NCI-H2081 (cell line): ENCODE data around the gene ASB3.
A peak's percentile ranks its signal among the peaks of the same experiment; 100 is the strongest.
"Not testable (repeated sequence)": the region's sequence is repeated elsewhere in the genome, so short reads cannot be mapped to it uniquely, and the experiment has no call there.

Experiments used
- DNase-seq, 2 experiments: peaks; one replicate each; lab custom pipeline; 2025; lab: John Stamatoyannopoulos, UW

Gene ASB3

DNA sequence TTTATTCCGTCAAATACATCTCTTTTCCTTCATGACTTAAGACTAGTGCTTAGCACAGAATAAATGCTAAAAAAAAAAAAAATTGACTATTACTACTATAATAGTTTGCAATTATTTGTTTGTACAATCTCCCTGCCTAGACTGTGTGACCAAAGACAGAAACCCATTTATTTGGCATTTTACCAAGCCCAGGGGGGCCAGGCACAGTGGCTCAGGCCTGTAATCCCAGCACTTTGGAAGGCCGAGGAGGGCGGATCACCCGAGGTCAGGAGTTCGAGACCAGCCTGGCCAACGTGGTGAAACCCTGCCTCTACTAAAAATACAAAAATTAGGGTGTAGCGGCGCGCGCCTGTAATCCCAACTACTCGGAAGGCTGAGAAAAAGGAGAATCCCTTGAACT lies 1.4 kb downstream of the ASB3 start:
- no peak for DNase-seq

DNA sequence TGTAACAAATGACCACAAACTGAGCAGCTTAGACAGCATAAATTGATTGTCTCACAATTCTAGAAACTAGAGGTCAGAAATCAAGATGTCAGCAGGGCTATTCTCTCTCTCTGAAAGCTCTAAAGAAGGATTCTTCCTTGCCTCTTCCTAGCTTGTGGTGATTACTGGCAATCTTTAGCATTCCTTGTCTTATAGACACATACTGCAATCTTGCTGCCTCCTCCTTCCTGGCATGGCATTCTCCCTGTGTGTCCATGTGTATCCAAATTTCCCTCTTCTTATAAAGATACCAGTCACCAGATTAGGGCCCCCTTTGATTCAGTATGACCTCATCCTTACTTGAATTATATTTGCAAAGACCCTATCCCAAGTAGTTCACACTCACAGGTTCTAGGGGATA lies 2.3 kb downstream of the ASB3 start:
- DNase-seq, result no peak

DNA sequence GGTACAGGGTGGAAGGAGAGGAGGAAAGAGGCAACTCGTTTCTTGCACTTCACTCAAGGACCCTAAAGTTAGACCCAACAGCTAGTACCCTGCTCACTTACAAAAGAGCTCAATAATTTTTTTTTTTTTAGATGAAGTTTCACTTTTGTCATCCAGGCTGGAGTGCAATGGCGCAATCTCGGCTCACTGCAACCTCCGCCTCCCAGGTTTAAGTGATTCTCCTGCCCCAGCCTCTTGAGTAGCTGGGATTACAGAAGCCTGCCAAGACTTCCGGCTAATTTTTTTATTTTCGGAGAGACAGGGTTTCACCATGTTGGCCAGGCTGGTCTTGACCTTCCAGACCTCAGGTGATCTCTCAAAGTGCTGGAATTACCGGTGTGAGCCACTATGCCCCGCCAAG lies 4.1 kb downstream of the ASB3 start:
- no peak for DNase-seq

DNA sequence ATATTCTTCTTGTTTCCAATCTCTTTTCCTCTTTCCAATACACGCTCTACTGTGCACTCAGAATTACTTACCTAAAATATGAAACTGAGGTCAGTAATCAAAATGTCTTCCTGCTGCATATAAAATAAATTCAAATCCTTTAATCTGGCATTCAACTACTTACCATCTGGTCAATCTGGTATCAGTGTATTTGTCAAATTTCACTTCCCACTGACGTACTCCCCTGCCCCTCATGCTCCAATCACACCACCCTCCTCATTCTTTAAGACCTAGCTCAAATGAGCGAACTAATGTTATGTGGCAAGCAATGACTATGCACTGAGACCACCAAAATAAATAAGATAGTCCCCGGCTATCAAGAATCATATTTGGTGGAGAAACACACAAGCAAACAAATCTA lies 6.7 kb downstream of the ASB3 start:
- DNase-seq, result no peak

DNA sequence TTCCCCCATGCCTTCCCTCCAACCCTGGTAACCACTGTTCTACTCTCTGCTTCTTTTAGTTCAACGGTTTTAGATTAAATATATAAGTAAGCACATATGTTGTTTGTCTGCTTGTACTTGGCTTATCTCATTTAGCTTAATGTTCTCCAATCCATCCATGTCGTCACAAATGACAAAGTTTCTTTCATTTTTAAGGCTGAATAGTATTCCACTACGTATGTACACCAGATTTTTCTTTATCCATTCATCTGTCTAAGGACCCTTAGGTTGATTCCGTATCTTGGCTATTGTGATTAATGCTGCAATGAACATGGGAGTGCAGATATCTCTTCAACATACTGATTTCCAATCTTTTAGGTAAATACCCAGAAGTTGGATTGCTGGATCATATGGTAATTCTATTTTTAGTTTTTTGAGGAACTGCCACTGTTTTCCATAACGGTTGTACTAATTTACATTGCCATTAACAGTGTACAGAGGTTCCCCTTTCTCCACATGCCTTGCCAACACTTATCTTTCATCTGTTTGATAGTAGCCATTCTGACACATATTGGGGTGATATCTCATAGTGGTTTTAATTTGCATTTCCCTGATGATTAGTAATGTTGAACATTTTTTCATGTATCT lies 8.1 kb downstream of the ASB3 start:
- no peak for DNase-seq

DNA sequence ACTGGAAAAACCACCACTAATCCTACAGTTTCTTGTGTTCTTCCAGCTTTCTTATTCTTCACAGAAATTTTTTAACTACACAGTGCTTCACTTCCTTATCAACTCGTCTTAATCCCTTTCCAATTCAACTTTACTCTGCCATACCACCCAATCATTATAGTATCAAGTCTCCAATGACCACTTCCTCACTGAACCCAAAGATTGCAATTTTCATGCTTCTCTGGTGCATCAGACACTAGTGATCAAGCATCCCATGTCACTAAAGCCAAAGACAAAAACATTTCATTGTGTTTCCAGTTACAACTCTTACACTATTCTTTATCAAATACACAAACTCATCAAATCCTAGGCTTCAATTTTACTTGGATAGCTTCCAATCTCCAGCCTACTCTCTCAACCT lies 9.6 kb downstream of the ASB3 start:
- DNase-seq, result no peak

DNA sequence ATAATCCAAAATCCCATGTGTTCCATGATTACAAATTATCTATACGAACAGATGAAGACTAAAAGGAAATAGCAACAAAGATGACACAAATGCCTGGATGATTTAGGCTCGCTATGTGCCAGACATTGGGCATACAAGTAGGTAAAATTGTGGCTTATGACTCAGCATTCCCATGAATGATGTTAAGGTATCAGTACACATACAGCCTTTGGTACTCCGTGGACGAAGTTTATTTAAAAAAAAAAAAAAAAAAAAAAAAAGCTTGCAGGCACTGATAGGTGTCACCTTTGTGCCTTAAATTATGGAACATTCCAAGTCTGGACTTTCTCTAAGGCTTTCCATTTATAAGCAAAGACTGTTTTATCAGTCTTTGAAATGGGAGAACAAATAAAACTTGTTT lies 16.5 kb downstream of the ASB3 start:
- DNase-seq, result no peak

DNA sequence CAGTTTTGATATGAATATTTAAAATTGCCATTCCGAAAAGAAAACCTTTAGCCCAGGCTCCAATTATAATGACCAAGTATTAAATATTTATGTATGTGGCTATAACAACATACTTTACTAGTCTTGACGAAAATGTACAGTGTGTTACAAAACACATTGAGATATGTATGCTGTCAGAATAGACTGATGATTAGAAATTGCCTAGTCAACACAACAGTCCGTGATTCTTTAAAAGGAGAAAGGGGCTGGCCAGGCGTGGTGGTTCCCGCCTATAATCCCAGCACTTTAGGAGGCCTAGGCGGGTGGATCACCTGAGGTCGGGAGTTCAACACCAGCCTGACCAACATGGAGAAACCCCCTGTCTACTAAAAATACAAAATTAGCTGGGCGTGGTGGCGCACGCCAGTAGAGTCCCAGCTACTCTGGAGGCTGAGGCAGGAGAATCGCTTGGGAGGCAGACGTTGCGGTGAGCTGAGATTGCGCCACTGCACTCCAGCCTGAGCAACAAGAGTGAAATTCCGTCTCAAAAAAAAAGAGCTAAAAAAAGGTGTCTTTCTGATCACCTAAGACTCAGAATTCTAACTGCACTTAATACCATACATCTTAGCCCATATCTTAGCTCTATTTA lies 17.3 kb downstream of the ASB3 start:
- DNase-seq, result no peak

DNA sequence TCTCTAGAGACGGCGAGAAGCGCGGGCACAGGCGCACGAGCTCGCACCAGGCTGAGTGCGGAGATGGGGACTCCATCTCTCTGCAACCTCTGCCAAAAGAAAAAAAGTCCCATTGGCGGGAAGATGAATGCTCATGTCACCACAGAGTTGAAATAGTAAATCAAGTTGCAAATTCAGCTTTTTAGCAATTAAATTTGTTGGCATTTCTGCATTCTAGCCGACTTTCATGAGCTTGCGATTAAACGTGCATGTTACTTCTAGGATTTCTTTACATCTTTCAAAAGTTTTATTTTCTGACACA lies 18.6 kb downstream of the ASB3 start:
- DNase-seq, result peak; percentile 11 to 52

DNA sequence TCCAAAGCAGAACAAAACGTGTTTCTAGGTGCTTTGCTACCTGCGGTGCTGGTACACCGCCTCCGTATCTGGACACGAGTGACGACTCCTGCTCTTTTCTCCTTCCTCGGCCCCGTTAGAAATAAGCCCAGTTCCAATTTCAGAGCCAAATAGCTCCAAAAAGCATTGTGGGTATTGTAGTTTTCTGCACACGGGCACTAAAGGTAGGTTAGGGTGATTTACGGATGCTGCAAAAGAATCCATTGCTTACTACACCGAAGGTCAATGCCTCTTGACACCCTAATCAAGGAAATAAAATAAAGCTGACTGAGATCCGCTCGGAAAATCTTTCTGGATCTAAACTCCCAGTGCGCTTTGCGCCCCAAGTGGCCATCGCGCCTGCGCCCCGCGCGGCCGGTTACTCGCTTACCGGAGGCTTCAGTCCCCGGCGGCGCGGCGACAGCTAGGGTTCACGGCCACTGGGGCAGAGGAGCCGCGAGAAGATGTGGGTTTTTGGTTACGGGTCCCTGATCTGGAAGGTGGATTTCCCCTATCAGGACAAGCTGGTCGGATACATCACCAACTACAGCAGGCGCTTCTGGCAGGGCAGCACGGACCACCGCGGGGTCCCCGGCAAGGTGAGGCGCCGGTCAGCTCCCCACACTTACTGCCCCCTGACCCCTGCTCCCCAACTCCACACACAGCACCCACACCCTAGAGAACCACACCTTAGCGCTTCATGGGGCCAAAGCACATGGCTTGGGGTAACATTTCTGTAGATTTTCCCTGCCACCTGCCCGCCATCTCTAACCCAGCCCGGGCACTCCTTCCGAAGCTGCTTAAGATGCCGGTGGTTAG lies 19.1 kb downstream of the ASB3 start, which contains the start of gene CHAC2:
CHAC2 (plus strand) TSS at position 400 of the 837 bp plus-strand sequence; CDS start at position 483, 83 bp downstream.
- peak; percentile 88 to 92 for DNase-seq

DNA sequence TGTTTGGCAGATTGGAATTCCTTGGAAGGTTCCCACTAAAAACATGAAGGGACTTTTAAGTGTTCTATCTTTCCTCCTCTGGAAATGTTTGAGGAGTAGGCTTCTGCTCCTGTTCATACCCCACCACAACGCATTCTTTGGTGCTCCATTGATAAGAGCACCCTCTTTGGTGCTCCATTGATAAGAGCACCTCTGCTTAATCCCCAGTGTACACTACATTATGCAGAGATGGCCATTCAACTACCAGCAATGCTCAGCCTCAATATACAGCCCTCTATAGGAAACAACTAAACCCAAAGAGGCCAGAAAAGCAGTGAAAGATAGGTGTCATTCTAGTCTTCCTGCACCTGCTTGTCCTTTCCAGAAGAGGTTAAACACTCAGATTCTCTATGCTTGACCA lies 21.0 kb downstream of the ASB3 start:
- no peak for DNase-seq

DNA sequence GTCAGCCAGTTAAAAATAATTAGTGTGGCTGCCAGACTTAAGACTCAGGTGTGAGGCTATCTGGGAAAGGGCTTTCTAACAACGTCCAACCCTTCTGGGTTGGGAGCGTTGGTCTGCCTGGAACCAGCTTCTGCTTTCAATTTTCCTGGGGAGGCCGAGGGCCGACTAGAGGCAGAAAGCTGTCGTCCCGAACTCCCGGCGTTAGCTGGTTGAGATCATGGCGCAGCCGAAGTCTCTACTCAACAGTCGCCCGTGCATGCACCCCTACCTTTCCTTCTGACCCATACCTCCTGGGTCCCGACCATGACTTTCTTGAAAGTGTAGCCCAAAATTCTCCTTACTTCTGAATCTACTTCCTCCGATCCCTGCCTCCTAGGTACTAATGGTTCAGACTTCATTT lies 29.5 kb downstream of the ASB3 start:
- DNase-seq, result not testable (repeated sequence)

DNA sequence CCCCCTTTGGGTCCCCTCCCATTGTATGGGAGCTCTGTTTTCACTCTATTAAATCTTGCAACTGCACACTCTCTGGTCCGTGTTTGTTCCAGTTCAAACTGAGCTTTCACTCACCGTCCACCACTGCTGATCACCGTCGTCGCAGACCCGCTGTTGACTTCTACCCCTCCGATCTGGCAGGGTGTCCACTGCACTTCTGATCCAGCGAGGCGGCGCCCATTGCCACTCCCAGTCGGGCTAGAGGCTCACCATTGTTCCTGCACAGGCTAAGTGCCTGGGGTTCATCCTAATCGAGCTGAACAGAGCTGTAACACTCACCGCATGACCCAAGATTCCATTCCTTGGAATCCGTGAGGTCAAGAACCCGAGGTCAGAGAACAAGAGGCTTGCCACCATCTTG lies 30.1 kb downstream of the ASB3 start:
- DNase-seq, result no peak

DNA sequence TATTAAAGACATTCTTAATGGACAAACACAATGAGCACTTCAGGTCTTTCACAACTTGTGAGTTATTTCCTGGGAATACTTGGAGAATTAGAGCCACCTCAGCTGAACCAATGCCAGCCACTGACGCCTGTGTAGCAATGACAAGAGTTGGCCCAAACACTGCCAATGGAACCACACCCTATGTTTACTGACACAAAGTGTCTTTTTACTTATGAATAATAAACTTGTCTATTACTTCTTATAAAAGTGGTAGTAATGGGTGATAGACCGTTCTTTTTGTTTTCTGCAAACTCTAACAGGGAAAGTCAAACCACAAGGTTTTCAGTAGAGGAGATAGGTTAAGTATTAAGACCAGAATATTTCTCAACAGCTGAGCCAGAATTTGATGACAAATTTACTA lies 31.6 kb downstream of the ASB3 start:
- DNase-seq, result no peak

DNA sequence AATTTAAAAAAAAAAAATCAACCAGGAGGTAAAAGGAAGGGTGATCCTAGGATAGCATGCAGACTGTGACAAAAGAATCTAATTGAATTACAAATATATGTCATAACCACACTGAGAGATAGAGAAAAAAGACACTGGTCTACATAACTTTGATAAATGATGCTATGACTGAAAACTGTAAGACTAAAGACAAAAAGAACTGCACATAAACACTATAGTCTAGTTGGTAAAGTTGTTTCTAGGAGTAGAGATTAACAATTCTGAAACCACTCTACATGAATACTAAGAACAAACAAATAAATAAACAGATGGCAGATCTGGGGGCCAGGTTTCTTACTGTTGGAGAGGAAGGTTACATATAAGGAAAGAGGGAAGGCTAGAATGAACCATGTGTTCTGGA lies 33.7 kb downstream of the ASB3 start:
- no peak for DNase-seq

DNA sequence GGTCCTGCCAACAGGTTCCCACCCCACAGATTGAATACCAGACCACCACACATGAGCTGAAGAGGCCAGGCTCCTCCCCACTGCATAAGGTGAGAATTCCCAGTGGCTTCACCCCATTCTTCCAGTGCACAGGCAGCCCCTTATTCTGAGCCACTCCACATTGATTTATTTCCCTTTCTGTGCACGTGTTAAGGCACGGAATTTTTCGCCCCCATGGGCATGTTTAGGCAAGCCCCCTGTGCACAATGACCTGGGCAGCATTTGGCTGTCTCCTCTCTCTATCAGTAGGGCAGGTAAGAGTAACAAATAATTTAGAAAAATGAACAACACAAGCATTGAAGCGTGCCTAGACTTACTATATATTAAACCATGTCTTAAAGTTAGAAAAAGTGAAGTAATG lies 34.4 kb downstream of the ASB3 start:
- no peak for DNase-seq

DNA sequence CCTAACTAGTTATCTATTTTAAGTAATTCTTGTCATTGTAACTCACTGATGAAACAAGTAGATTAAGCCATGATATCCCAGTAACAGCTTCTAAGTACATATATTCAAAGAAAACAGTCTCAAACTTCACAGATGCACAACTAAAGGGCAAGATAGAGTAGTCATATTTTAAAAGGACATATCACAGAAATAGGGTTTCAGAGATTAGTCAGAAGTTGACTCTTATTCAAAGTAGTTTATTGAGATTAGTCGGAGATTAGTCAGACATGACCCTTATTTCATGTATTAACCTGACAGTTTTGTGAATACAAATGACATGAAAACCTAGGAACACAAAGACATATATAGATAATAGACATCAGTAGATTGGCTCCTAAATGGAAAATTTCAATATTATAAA lies 35.0 kb downstream of the ASB3 start:
- DNase-seq, result no peak

DNA sequence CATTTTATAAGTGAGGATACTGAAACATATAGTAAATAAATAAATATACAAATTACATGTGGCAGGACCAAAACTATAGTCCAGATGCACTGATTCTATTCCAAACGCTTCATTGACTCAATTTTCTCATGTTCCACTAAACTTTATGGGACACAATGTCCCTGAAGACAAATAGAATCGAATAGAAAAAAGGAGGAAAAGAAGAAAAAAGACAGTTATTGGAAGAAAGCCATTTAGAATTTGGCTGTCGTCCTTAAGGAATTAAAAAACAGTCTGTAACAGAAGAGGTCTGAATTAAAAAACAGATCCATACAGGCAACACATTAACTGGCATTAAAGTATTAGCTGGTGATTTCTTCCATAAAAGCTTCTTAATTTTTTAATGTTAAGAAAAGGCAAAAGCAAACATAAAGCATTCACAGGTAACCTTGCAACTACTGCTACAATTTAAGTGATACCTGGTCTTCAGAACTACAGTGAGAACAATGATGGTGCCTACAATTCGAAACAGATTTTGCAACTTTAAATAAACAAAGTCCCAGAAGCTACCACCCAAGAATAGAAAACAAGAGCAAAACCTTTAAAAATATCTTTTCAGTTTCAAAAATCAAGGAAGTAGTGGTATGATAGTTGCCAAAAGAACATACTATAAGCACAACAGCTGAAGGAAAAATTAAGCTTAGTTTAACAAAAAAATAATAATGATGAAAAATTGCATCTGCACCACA lies 36.5 kb downstream of the ASB3 start:
- no peak for DNase-seq

DNA sequence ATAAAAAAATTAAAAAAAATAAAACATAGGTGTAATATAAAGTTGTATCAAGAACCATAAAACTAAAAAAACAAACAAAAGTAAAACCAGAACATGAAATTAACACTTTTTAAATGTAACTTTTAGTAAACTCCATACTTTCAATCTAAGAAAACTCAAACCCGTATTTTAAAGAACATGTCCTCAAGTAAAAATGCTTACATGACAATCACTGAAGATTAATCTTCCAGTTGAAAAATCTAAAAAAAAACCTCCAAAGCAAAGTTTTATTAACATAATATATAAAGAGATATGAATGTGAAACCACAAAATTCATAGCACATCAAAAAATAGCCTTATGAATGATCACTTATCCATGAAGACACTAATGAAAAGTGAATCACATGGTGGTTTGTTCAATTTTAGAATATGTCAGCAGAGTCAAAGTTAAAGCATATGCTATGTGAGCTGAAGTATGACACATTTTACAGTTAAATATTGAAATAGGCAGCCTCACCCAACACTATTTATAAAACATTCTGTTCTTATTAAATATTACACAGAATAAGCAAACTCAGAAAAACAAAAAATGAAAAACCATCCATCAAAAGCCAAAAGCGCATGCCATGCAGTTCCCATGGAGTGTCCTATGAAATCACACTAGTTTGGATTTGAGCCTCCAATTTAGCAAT lies 42.2 kb downstream of the ASB3 start:
- DNase-seq, result no peak

DNA sequence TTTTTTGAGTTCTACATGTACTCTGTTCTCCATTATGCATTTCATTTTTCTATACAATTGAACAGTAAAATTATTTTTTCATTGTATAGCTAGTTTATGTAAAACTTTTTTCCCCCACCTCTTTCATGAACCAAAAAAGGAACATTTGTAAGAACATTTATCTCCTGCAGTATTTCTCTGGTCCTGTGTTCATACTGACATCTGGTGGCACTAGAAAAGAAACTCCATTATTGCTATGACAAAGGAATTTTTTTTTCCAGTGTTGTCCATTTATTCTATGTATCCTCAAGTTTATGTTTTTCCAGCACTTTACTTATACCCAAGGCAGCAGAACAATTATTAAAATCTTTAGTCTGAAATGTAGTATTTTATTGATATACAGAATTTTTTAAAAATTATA lies 46.6 kb downstream of the ASB3 start:
- DNase-seq, result peak; percentile 14 to 48

DNA sequence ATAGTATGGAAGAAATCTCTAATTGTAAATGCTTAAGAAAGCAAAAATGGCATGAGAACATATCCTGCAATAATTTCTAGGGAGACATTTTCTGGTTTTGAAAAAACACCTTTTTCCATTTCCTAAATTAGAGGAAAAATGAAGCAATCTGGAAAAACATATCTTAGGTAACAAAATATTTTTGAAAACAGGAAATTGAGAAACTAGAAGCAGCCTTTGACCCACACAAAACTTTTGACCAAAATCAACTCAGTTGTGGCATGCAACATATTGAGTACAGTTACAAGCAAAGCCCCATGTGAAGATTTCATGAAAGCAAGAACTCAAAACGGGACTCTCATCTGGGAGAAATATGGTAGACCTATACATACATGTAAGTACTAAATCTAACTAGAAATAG lies 47.7 kb downstream of the ASB3 start:
- no peak for DNase-seq

DNA sequence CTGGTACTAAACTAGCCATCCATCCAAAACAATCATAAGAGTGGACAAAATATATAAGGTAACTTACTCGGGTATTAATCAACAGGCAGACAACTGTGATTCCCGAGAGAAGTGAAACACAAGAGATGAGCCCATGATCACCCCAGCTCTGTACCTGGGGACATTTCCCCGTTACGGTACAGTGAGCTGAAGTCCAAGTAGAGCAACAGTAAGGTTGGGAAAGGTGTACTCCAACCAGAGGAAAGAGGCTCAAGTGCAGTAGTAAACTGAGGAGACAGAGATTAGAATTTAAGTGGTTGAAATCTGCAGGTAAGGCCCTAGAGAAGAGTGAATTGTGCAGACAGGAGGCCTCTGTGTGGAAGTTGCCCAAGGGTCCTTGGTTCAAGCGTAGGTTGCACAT lies 49.7 kb downstream of the ASB3 start:
- no peak for DNase-seq
